ENCODE results near the gene ITPR2.

DNA sequence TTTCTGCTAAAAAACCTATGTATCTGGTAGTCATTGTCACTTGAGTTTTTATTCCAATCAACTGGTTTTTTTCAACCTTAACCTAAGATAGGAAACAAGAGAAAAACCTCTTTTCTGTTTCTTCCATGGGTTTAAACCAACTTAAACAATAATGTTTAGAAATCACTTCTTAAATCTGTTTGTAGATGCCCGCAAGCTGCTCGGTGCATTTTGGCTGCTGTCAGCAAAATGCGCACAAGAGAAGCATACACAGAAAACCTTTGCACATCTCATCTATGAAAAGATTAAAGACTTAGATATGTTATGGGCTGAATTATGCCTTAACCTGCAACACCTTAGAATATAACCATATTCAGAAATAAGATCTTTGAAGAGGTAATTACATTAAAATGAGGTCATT is 299.8 kb downstream of the ITPR2 start:
- no peak for TF ChIP-seq CTCF (conservative IDR thresholded peaks at IDR 0.05)
- no peak for TF ChIP-seq EZH2 (IDR thresholded peaks at IDR 0.05; ENCODE audit: low read depth)

Measured in PC-9 (cell line).